SK-N-SH (cell line): ENCODE measurements around the gene UMODL1. TPM values are rescaled to one million over a fixed set of nuclear protein-coding genes. Genes with fewer than 3 reads are reported as not detected.

Experiments
- CTCF ChIA-PET: fragments of 300-600, 350-600 bp; formaldehyde crosslinking; extraction: SDS; loops from one replicate; lab custom pipeline; 2021; lab: Yijun Ruan, JAX
- POLR2A ChIA-PET: fragments of 350-600 bp; sonication (Branson Sonifier 250); formaldehyde crosslinking; extraction: SDS; loops from one replicate; lab custom pipeline; 2020; ENCODE audit warnings: antibody characterized with exemption, inconsistent platforms; lab: Yijun Ruan, JAX
- DNase-seq: peaks from one replicate; pipeline ENCODE4 v3.0.0; 2012
- H2AFZ ChIP-seq: fragments of 200-600 bp; sonication (generic); 2 replicates; pipeline ENCODE4 v1.8.1; 2016; ENCODE audit warnings: antibody characterized with exemption, mild to moderate bottlenecking, low read depth
- H3F3A ChIP-seq: fragments of 200-600 bp; sonication (generic); replicated peaks from 2 replicates; pipeline ENCODE3; 2016; ENCODE audit warnings: antibody characterized with exemption, mild to moderate bottlenecking; ENCODE audit not compliant: insufficient read depth
- H3K27ac ChIP-seq, 2 experiments: fragments of 200-500 bp in 1 of 2; fragments of 200-600 bp in 1 of 2; sonication (Bioruptor generic) in 1 of 2; sonication (generic), shearing (Covaris generic) in 1 of 2; 2 replicates each; pipeline versions ENCODE4 v1.5.1 to v1.6.1; 2014 to 2016; ENCODE audit warnings: low read depth in 2 of 2, inconsistent platforms in 1 of 2, low read length in 1 of 2, mild to moderate bottlenecking in 1 of 2, mixed read lengths in 1 of 2
- H3K27me3 ChIP-seq: fragments of 200-600 bp; sonication (generic), shearing (Covaris generic); 2 replicates; pipeline ENCODE4 v1.6.1; 2016; ENCODE audit warnings: mixed run types; ENCODE audit not compliant: insufficient read depth
- H3K36me3 ChIP-seq, 2 experiments: fragments of 200-500 bp in 1 of 2; fragments of 200-600 bp in 1 of 2; sonication (Bioruptor generic) in 1 of 2; sonication (generic) in 1 of 2; replicated peaks in 1 of 2; 2 replicates each; pipeline versions ENCODE3 to v1.5.1; 2014 to 2016; ENCODE audit warnings: low read length in 1 of 2, mild to moderate bottlenecking in 1 of 2; ENCODE audit not compliant: insufficient read depth in 2 of 2, control insufficient read depth in 1 of 2
- H3K4me1 ChIP-seq, 2 experiments: fragments of 200-500 bp in 1 of 2; fragments of 200-600 bp in 1 of 2; sonication (Bioruptor generic) in 1 of 2; sonication (generic), shearing (Covaris generic) in 1 of 2; 2 replicates each; pipeline versions ENCODE4 v1.5.1 to v1.6.1; 2014 to 2016; ENCODE audit warnings: low read depth in 1 of 2, low read length in 1 of 2, mixed run types in 1 of 2; ENCODE audit not compliant: insufficient read depth in 2 of 2, control insufficient read depth in 1 of 2
- H3K4me2 ChIP-seq: fragments of 200-600 bp; sonication (generic), shearing (Covaris generic); 2 replicates; pipeline ENCODE4 v1.6.1; 2017; ENCODE audit warnings: mixed run types
- H3K4me3 ChIP-seq, 2 experiments: fragments of 200-500 bp in 1 of 2; fragments of 200-600 bp in 1 of 2; sonication (Bioruptor generic) in 1 of 2; sonication (generic), shearing (Covaris generic) in 1 of 2; 2 replicates each; pipeline versions ENCODE4 v1.5.1 to v1.8.1; 2014 to 2016; ENCODE audit warnings: low read depth in 2 of 2, inconsistent platforms in 1 of 2, low read length in 1 of 2, mild to moderate bottlenecking in 1 of 2, mixed read lengths in 1 of 2, moderate library complexity in 1 of 2
- H3K79me2 ChIP-seq: fragments of 200-600 bp; sonication (generic); 2 replicates; pipeline ENCODE4 v1.8.1; 2017; ENCODE audit warnings: mild to moderate bottlenecking; ENCODE audit not compliant: insufficient read depth
- H3K9ac ChIP-seq: fragments of 200-600 bp; sonication (generic); 2 replicates; pipeline ENCODE4 v1.6.1; 2017; ENCODE audit warnings: mixed run types
- H3K9me2 ChIP-seq: fragments of 200-600 bp; sonication (generic); 2 replicates; pipeline ENCODE4 v1.6.1; 2017; ENCODE audit warnings: mixed run types
- H3K9me3 ChIP-seq: fragments of 200-600 bp; sonication (generic); 2 replicates; pipeline ENCODE4 v1.6.1; 2017; ENCODE audit warnings: mixed run types, mild to moderate bottlenecking, moderate library complexity
- H4K20me1 ChIP-seq: fragments of 200-600 bp; sonication (generic); 2 replicates; pipeline ENCODE4 v1.6.1; 2017; ENCODE audit warnings: mild to moderate bottlenecking, mixed run types; ENCODE audit not compliant: insufficient read depth
- CTCF ChIP-seq: fragments of 200-600 bp; sonication (generic); IDR thresholded peaks from 2 replicates; pipeline ENCODE4 v1.6.1; 2017; ENCODE audit warnings: antibody characterized with exemption, mild to moderate bottlenecking, moderate library complexity
- EP300 ChIP-seq, 2 experiments: IDR thresholded peaks; 2 replicates each; pipeline versions ENCODE4 v1.4.0 to v1.6.1; 2012; ENCODE audit warnings: borderline replicate concordance in 1 of 2, low read depth in 1 of 2, low read length in 1 of 2
- EZH2phosphoT487 ChIP-seq: fragments of 200-600 bp; sonication (generic); IDR thresholded peaks from 2 replicates; pipeline ENCODE4 v1.6.1; 2017; ENCODE audit warnings: low read depth, mixed run types, mild to moderate bottlenecking, antibody characterized with exemption, moderate library complexity, borderline replicate concordance
- FOSL2 ChIP-seq: IDR thresholded peaks from 2 replicates; pipeline ENCODE4 v1.4.0; 2012; ENCODE audit warnings: low read depth, mild to moderate bottlenecking, moderate library complexity, borderline replicate concordance
- FOXJ3 ChIP-seq: sonication (generic); formaldehyde crosslinking; IDR thresholded peaks from 2 replicates; pipeline ENCODE4 v1.5.1; 2020; ENCODE audit warnings: mild to moderate bottlenecking, missing genetic modification reagents
- FOXM1 ChIP-seq: IDR thresholded peaks from 2 replicates; pipeline ENCODE4 v1.4.0; 2012; ENCODE audit warnings: low read depth, mild to moderate bottlenecking
- GABPA ChIP-seq: IDR thresholded peaks from 2 replicates; pipeline ENCODE4 v1.4.0; 2012; ENCODE audit warnings: low read depth, mild to moderate bottlenecking
- NRF1 ChIP-seq: IDR thresholded peaks from 2 replicates; pipeline ENCODE4 v1.6.1; 2012; ENCODE audit warnings: low read depth, mild to moderate bottlenecking, low read length
- RAD21 ChIP-seq: IDR thresholded peaks from 2 replicates; pipeline ENCODE4 v1.6.1; 2012; ENCODE audit warnings: mild to moderate bottlenecking, low read length
- SMC3 ChIP-seq: IDR thresholded peaks from 2 replicates; pipeline ENCODE4 v1.6.1; 2012; ENCODE audit warnings: low read depth, low read length, improper control_type of control experiment
- USF1 ChIP-seq: IDR thresholded peaks from 2 replicates; pipeline ENCODE4 v1.4.0; 2012; ENCODE audit warnings: low read depth, borderline replicate concordance
- ZBTB33 ChIP-seq: IDR thresholded peaks from 2 replicates; pipeline ENCODE4 v1.4.0; 2012; ENCODE audit warnings: low read depth, borderline replicate concordance
- WGBS: methylation state at CpG from one replicate; pipeline ENCODE4 v1.1.6; 2017; ENCODE audit warnings: low lambda C conversion rate; 5-methylcytosine and 5-hydroxymethylcytosine counted together
- polyA plus RNA-seq, 3 experiments: library from polyadenylated mRNA; depleted of rRNA; stranded (reverse); fragments of >200 nt; gene quantifications; 2 replicates each; pipeline ENCODE4 v1.2.3, GENCODE V29; 2012

The UMODL1 gene
- polyA plus RNA-seq, 1 of the 3 experiments (the other 2 are of a cell fraction) = not detected

GRCh38 chr21:42086969-42087368, 15.9 kb downstream of the UMODL1 start (continued):
- no peak for TF ChIP-seq USF1
- no peak for TF ChIP-seq RAD21

GRCh38 chr21:42088148-42088547, 17.0 kb downstream of the UMODL1 start:
- Histone ChIP-seq H3K9me2 (no peaks in the 10 kb centered on the region), H3K9ac (no peak overlapping the region), H3K27ac (no peak overlapping the region), H2AFZ (no peak overlapping the region), H3F3A (no peaks in the 10 kb centered on the region), H3K36me3 (no peaks in the 10 kb centered on the region)
- DNase-seq = no peak
- POLR2A ChIA-PET = no interaction called here
- TF ChIP-seq EZH2phosphoT487 (no peak), GABPA (no peak), NRF1 (no peak), FOXJ3 (CRISPR knock-in tag) (no peak), ZBTB33 (no peak), CTCF (no peak), EP300 (IDR thresholded peaks at IDR 0.05; ENCODE audit: borderline replicate concordance in 1 of 2, low read depth in 1 of 2, low read length in 1 of 2) (no peak), SMC3 (no peak), FOXM1 (no peak), FOSL2 (no peak)
- TF ChIP-seq, all 33 proteins: peak for 0
- CTCF ChIA-PET = interaction anchor here (1.3 kb wide), 1 partner anchor 58 kb away, joined by 3 read pairs; no protein-coding TSS in a partner anchor
- no peaks in the 10 kb centered on the region for H3K27me3 ChIP-seq
- no peaks in the 10 kb centered on the region for H4K20me1 ChIP-seq
- no peaks in the 10 kb centered on the region; a peak in 1 of 4 replicates for H3K4me1 ChIP-seq
- WGBS = 89% methylated on average over 14 of the region's 14 CpGs
- H3K79me2 ChIP-seq = no peaks in the 10 kb centered on the region
- no peak overlapping the region for H3K4me2 ChIP-seq
- no peaks in the 10 kb centered on the region for H3K9me3 ChIP-seq
- no peak overlapping the region for H3K4me3 ChIP-seq
